Measurements from ENCODE around the gene TXNDC2. TPM values are rescaled to one million over a fixed set of nuclear protein-coding genes. Genes with fewer than 3 reads are reported as not detected.

The TXNDC2 gene
- total RNA-seq, 1 experiment from 2014 or later = 0.12 TPM

GRCh38 chr18:9924371-9924943 is 38.7 kb downstream of the TXNDC2 start:
- Histone ChIP-seq H3K79me2 (ENCODE audit: insufficient read depth, low read length) (peaks cover 100% of the 10 kb centered on the region), H3K4me3 (replicated peaks in 1 of 2; ENCODE audit: low read depth in 1 of 2, low read length in 2 of 2) (no peak overlapping the region), H3K9me2 (ENCODE audit: insufficient read depth) (no peaks in the 10 kb centered on the region), H3K4me1 (ENCODE audit: control insufficient read depth in 1 of 2, insufficient read depth in 2 of 2, low read length in 2 of 2) (peaks cover 11 to 50% of the 10 kb centered on the region in 2 experiments), H3K27ac (ENCODE audit: low read depth, low read length) (no peak overlapping the region), H3K9ac (ENCODE audit: low read length) (no peak overlapping the region), H4K20me1 (ENCODE audit: insufficient read depth) (peaks cover 81% of the 10 kb centered on the region; the same call in 1 of the 2 replicates), H3K27me3 (ENCODE audit: insufficient read depth, low read length) (no peaks in the 10 kb centered on the region), H3K36me3 (ENCODE audit: control insufficient read depth in 1 of 2, insufficient read depth in 2 of 2, low read length in 2 of 2) (no peaks in the 10 kb centered on the region), H3K9me3 (ENCODE audit: control insufficient read depth in 1 of 2, insufficient read depth in 1 of 2, low read depth in 1 of 2, low read length in 2 of 2) (no peaks in the 10 kb centered on the region), H2AFZ (ENCODE audit: low read depth, low read length, poor library complexity, severe bottlenecking) (no peak overlapping the region), H3K4me2 (ENCODE audit: low read length) (no peak overlapping the region)
- TF ChIP-seq SP1 (IDR thresholded peaks at IDR 0.05; ENCODE audit: low read depth) = no peak
- TF ChIP-seq MAX (IDR thresholded peaks at IDR 0.05) = no peak
- no peak for TF ChIP-seq FOSL1 (IDR thresholded peaks at IDR 0.05; ENCODE audit: low read depth)
- TF ChIP-seq YY1 (IDR thresholded peaks at IDR 0.05; ENCODE audit: extremely low read depth, insufficient replicate concordance, low read depth, low read length) = no peak
- no peak for TF ChIP-seq REST (IDR thresholded peaks at IDR 0.05; ENCODE audit: low read depth)
- no peak for TF ChIP-seq SRF (IDR thresholded peaks at IDR 0.05; ENCODE audit: low read depth)
- TF ChIP-seq EZH2phosphoT487 (IDR thresholded peaks at IDR 0.05; ENCODE audit: borderline replicate concordance) = no peak
- TF ChIP-seq ELF1 (IDR thresholded peaks at IDR 0.05; ENCODE audit: borderline replicate concordance, low read depth) = no peak
- no peak for TF ChIP-seq CEBPB (IDR thresholded peaks at IDR 0.05; ENCODE audit: low read depth)
- TF ChIP-seq ZNF274 (IDR thresholded peaks at IDR 0.05; ENCODE audit: low read depth, low read length) = no peak
- no peak for TF ChIP-seq JUND (IDR thresholded peaks at IDR 0.05)
- TF ChIP-seq SIN3A (IDR thresholded peaks at IDR 0.05; ENCODE audit: low read depth) = no peak
- no peak for TF ChIP-seq CTCF (IDR thresholded peaks at IDR 0.05 in 2 of 3, conservative IDR thresholded peaks at IDR 0.05 in 1 of 3; ENCODE audit: borderline replicate concordance in 1 of 3, insufficient read depth in 1 of 3, low read depth in 2 of 3, low read length in 2 of 3)
- TF ChIP-seq TCF7L2 (IDR thresholded peaks at IDR 0.05; ENCODE audit: borderline replicate concordance, extremely low read depth, insufficient read depth, insufficient read length) = no peak
- TF ChIP-seq CBX3 (IDR thresholded peaks at IDR 0.05; ENCODE audit: low read depth) = no peak
- RAD21 ChIA-PET (ENCODE audit: low non-redundant PET in 1 of 2, low total read pairs in 2 of 2, uncharacterized antibody in 2 of 2, unreplicated experiment in 2 of 2) = no interaction called here
- POLR2A ChIA-PET = no interaction called here
- CTCF ChIA-PET = no interaction called here
- DNase-seq (ENCODE audit: low read depth, low spot score) (no peak), ATAC-seq (no peak)
- no TSS peak for BruUV-seq (replicated peaks)
- intact Hi-C loops (cut with micrococcal nuclease) = no loop called here

Measured in HCT116 (cell line).